ENCODE measurements around the gene HACD2. TPM values are rescaled to one million over a fixed set of nuclear protein-coding genes. Genes with fewer than 3 reads are reported as not detected.

HACD2 gene
- total and polyA plus RNA-seq, 10 of the 15 experiments (the other 5 are each of a cell fraction or from before 2014, with no cell fraction given) = 9.1 to 30.0 (median 18.8) TPM

GRCh38 chr3:123505820-123506219 is 79.0 kb downstream of the HACD2 start:
- CTCF ChIA-PET = interaction anchor here (0.9 kb wide), 1 partner anchor 53 kb away, joined by 3 read pairs; no protein-coding TSS in a partner anchor
- BruUV-seq (replicated peaks) = no TSS peak
- H3K36me3 ChIP-seq (ENCODE audit: control insufficient read depth in 2 of 2, insufficient read depth in 2 of 2, low read length in 1 of 2) = peaks cover 0 to 2% of the 10 kb centered on the region in 2 experiments; a peak in 1 of 4 replicates
- no peak for DNase-seq (ENCODE audit: low read depth, low spot score)
- no peaks in the 10 kb centered on the region for H3K4me1 ChIP-seq (ENCODE audit: control insufficient read depth, insufficient read depth, low read length)
- TF ChIP-seq NFYB (IDR thresholded peaks at IDR 0.05; ENCODE audit: insufficient read depth, low read depth, low read length) = no peak
- TF ChIP-seq TCF3 (IDR thresholded peaks at IDR 0.05; ENCODE audit: borderline replicate concordance, insufficient read depth, low read depth, low read length) = no peak
- TF ChIP-seq TARDBP (IDR thresholded peaks at IDR 0.05; ENCODE audit: borderline replicate concordance) = no peak
- no peak for TF ChIP-seq SRF (IDR thresholded peaks at IDR 0.05; ENCODE audit: low read depth in 2 of 2, low read length in 2 of 2)
- no peak for TF ChIP-seq IRF5 (IDR thresholded peaks at IDR 0.05; ENCODE audit: borderline replicate concordance)
- TF ChIP-seq MTA2 (IDR thresholded peaks at IDR 0.05; ENCODE audit: low read depth) = no peak
- no peak for TF ChIP-seq NRF1 (conservative IDR thresholded peaks at IDR 0.05; ENCODE audit: low read depth, low read length)
- TF ChIP-seq, protein P1, sequence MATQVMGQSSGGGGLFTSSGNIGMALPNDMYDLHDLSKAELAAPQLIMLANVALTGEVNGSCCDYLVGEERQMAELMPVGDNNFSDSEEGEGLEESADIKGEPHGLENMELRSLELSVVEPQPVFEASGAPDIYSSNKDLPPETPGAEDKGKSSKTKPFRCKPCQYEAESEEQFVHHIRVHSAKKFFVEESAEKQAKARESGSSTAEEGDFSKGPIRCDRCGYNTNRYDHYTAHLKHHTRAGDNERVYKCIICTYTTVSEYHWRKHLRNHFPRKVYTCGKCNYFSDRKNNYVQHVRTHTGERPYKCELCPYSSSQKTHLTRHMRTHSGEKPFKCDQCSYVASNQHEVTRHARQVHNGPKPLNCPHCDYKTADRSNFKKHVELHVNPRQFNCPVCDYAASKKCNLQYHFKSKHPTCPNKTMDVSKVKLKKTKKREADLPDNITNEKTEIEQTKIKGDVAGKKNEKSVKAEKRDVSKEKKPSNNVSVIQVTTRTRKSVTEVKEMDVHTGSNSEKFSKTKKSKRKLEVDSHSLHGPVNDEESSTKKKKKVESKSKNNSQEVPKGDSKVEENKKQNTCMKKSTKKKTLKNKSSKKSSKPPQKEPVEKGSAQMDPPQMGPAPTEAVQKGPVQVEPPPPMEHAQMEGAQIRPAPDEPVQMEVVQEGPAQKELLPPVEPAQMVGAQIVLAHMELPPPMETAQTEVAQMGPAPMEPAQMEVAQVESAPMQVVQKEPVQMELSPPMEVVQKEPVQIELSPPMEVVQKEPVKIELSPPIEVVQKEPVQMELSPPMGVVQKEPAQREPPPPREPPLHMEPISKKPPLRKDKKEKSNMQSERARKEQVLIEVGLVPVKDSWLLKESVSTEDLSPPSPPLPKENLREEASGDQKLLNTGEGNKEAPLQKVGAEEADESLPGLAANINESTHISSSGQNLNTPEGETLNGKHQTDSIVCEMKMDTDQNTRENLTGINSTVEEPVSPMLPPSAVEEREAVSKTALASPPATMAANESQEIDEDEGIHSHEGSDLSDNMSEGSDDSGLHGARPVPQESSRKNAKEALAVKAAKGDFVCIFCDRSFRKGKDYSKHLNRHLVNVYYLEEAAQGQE (IDR thresholded peaks at IDR 0.05; ENCODE audit: low read depth, low read length) = no peak
- no peak for TF ChIP-seq MLLT1 (IDR thresholded peaks at IDR 0.05)
- no peak for TF ChIP-seq FOXK2 (IDR thresholded peaks at IDR 0.05)
- no peak for TF ChIP-seq TCF12 (IDR thresholded peaks at IDR 0.05; ENCODE audit: low read depth, low read length)
- no peak overlapping the region for H3K4me3 ChIP-seq
- no peak for ATAC-seq
- in situ Hi-C loops (cut with MboI) (no loop called here), intact Hi-C loops (cut with micrococcal nuclease; ENCODE audit: unreplicated experiment) (no loop called here)
- POLR2A ChIA-PET = interaction anchor here (0.5 kb wide), 1 partner anchor 27 kb away, joined by 7 read pairs; no protein-coding TSS in a partner anchor
- 99% methylated on average over 6 of the region's 6 CpGs for WGBS (ENCODE audit: insufficient coverage, insufficient replicate concordance, low lambda C conversion rate, missing lambda C conversion rate)
- FAIRE-seq = no peak
- H3K79me2 ChIP-seq (ENCODE audit: control insufficient read depth, insufficient read depth, low read length) = no peaks in the 10 kb centered on the region
- SMC1A ChIA-PET (ENCODE audit: uncharacterized antibody, unreplicated experiment) = no interaction called here
- no peak overlapping the region for H2AFZ ChIP-seq (ENCODE audit: control insufficient read depth, low read depth, low read length)
- H3K27ac ChIP-seq (ENCODE audit: control insufficient read depth, insufficient read depth) = no peak overlapping the region
- H3K27me3 ChIP-seq (replicated peaks in 1 of 2; ENCODE audit: control insufficient read depth in 2 of 2, insufficient read depth in 2 of 2, low read length in 1 of 2) = no peaks in the 10 kb centered on the region
- no peak overlapping the region for H3K9ac ChIP-seq (ENCODE audit: control insufficient read depth, insufficient read depth, low read length)
- H3K9me3 ChIP-seq (replicated peaks; ENCODE audit: control insufficient read depth, insufficient read depth, low read length) = no peaks in the 10 kb centered on the region
- H4K20me1 ChIP-seq (ENCODE audit: control insufficient read depth, insufficient read depth) = no peaks in the 10 kb centered on the region
- no peak overlapping the region for H3K4me2 ChIP-seq (ENCODE audit: control insufficient read depth, insufficient read depth)
- RAD21 ChIA-PET (ENCODE audit: unreplicated experiment) = interaction anchor here (0.9 kb wide), 1 partner anchor 53 kb away, joined by 3 read pairs; no protein-coding TSS in a partner anchor
